Fibroblast of lung (primary cell): ENCODE data around the gene MAL.
A peak's percentile ranks its signal among the peaks of the same experiment; 100 is the strongest.

Experiments used
- CTCF ChIP-seq, 2 donors: IDR thresholded peaks in 1 of 2; conservative IDR thresholded peaks in 1 of 2; 1 replicate in 1 of 2; 2 replicates in 1 of 2; pipeline ENCODE4 v1.5.1; 2011 to 2012; ENCODE audit warnings: low read length in 2 of 2, control low read depth in 1 of 2, inconsistent platforms in 1 of 2, low read depth in 1 of 2, mild to moderate bottlenecking in 1 of 2
- EZH2 ChIP-seq: IDR thresholded peaks from 2 replicates; pipeline ENCODE4 v1.5.1; 2012; ENCODE audit warnings: low read length, control low read depth, mild to moderate bottlenecking; ENCODE audit errors: missing control alignments

DNA sequence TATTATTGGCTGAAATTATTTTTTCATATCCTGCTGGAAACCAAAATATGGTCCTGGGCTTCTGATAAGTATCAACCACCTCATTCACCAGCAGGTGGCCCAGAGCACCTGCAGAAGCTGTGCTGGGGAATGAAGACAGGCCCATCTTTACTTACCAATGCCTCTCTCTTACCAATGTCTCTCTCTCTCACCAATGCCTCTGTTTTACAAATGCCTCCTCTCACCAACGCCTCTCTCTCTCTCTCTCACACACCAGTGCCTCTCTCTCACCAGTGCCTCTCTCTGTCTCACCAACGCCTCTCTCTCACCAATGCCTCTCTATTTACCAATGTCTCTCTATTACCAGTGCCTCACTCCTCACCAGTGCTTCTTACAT is 2.3 kb upstream of the MAL start:
- peak in 1 of 2 donors; percentile 13 for TF ChIP-seq CTCF (conservative IDR thresholded peaks at IDR 0.05 in 1 of 2, IDR thresholded peaks at IDR 0.05 in 1 of 2; ENCODE audit: low read depth in 1 of 2, low read length in 2 of 2)
- no peak for TF ChIP-seq EZH2
